OCI-M2 (cell line): ENCODE data around the gene UBASH3A.
A peak's percentile ranks its signal among the peaks of the same experiment; 100 is the strongest.

Source experiments
- DNase-seq: peaks from one replicate; lab custom pipeline; 2025; ENCODE audit not compliant: unreplicated experiment; lab: John Stamatoyannopoulos, UW

The UBASH3A gene

DNA sequence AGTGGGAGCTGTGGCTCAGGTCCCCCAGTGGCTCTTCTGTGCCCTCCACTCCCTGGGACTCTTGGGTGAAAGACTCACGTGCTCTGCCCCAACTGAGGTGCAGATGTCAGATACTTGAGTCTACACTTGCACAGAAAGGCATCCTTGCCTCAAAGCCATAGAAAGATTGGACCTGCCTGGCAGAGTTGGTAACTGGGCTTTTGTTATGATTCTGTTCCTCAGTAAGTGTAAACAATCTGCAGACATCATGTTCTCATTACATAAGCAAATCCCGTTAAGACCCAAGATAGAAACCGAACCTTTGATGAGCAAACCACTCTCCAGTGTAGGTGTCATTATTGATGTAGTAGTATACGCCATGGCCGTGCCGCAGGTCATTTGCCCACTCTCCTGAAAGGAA is 82.4 kb downstream of the UBASH3A start:
- no peak for DNase-seq

DNA sequence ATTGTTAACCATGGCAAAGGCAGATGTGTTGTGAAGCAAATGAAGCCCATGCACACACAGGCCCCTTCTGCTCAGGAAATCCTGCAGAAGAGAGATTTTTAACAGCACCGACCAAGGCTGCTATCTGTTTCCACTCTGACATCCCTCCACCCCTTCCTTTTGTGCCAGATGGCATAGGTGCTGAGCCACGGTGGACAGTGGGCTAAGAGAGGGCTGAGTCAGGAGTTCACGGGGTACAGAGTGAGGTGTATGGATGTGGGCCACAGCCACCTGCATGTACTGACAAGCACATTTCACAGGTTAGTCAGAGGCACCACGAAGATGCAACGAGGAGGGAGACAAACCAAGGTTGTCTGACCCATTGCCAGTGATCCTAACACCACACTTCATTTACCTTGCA is 82.8 kb downstream of the UBASH3A start:
- DNase-seq, result no peak

DNA sequence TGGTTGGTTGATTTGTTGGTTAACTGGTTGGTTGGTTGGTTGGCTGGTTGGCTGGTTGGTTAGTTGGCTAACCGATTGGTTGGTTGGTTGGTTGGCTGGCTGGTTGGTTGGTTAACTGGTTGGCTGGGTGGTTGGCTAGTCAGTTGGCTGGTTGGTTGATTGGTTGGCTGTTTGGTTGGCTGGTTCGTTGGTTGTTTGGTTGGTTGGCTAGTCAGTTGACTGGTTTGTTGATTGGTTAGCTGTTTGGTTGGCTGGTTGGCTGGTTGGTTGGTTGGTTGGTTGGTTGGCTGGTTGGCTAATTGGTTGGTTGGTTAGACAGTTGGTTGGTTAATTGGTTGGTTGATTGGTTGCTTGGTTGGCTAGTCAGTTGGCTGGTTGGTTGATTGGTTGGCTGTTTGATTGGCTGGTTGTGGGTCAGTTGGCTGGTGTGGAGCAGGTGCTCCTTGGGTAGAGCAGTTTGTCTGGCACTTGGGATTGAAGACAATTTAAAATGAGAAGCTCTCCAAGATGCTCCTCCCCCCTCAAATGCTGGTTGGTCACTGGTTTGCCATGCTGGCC is 85.4 kb downstream of the UBASH3A start:
- DNase-seq, result no peak

DNA sequence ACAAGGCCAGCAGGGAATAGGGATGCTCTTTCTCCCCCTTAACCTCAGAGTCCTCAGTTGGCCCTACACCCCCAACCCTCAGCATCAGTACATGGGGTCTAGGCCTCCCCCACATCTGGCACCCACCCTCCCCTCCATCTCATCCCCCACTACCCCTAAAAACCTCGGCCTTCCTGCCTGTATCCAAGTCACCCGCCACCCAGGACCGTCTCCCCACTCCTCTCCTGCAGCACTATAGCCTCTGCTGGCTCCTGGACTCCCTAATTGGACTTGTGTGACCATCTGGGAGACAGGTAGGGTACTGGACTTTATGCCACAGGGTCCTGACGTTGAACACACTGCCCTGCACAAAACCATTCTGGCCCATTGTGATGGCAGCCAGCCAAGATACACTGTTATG is 86.3 kb downstream of the UBASH3A start:
- no peak for DNase-seq

DNA sequence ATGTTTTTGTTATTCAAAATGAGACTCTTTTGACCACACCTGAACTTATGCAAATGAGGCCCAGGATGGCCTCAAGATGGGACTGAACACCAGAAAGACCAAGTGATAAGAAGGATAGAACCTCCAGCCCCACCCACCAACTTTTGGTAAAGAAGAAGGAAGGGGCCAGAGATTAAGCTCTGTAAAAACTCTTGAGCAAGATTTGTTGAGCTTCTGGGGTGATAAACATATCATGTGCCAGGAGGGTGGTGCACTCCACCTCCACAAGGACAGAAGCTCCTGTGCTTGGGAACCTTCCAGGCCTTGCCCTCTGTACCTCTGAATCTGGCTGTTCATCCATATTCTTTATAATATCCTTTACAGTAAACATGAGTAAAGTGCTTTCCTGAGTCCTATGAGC is 87.0 kb downstream of the UBASH3A start:
- no peak for DNase-seq

DNA sequence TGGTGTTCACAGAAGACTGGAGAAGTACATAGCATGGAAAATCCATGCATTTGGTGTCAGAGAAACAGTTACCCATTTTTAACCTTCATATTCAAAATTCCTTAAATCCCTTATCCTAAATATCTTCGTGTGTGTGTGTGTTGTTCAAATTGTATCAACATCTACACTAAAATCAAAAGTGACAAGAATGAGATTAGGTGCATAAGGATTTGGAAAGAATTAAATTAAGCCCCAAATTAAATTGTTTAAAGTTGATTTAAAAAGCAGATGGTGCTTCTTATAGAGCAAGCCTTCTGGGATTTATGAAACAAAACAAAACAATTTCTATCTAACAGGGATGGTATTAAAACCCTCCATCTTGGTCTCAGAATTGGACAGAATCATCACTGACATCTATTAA is 87.6 kb downstream of the UBASH3A start:
- no peak for DNase-seq

DNA sequence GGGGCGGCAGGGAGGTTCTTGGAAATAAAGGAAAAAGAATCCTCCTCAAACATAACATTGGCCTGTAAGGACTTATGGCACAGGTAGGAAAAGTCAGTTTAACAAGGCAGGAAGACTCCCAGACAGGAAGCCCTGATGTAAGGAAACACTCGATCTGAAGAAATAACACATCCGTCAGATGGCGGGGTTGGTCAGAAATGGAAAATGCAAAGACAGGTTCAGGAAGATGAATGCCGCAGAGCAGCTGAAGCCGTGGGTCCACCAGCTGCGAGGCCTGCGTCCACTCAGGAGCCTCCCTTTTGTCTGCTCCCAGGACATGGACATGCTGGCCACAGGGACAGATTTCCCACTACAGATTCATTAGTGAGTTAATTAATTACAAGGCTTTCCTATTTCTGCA is 88.5 kb downstream of the UBASH3A start:
- DNase-seq, result no peak

DNA sequence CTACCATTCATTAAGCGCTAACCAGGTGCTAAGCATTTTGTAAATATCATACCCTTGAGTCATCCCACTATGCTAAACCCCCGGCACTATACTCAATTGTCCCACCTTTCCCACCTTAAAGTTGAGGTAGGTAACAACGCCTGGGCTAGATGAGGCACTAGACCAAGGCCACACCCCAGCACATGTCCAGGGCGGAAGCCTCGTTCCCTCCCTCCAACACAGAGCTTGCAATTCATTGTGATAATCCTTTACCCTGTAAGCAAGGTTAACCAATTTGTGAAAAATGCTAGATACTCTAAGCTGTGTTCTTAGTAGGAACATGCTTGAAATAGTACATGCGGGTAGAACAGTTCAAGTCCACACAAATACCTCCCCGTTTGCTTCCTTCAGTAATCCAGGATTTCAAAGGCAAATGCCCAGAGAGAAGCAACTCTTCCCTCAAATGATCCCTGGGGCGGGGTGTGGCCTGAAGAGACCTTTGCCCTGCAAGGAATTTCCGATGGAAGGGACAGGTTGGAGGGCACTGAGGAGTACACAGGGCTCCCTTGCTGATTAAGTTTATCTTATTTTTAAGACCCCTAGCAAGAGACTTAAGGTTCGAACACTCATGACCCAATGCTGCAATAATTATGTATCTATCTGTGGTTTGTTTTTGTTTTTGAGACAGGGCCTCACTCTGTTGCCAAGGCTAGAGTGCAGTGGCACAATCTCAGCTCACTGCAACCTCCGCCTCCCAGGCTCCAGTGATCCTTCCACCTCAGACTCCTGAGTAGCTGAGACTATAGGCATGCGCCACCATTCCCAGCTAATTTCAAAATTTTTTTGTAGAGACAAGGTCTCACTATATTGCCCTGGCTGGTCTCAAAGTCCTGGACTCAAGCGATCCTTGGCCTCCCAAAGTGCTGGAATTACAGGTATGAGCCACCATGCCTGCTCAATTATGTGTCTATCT is 89.7 kb downstream of the UBASH3A start:
- no peak for DNase-seq

DNA sequence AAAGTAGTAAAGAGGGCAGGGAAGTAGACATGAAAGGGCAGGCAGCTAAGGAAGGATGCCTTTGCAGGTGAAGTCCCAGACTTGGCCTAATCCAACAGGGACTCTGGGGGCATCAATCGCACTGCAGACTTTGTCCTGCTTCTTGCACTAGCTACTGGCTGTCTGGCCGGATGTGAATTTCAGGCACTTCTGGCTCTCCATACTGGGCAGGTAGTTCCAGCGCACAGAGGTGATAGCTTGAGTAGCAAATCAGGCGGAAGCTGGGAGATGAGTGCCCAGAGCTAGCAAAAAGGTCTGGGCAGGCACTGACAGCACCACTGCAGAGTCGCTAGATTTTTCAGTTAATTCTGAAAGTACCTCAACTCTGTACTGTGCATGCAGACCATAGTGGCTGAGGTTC is 91.3 kb downstream of the UBASH3A start:
- no peak for DNase-seq

DNA sequence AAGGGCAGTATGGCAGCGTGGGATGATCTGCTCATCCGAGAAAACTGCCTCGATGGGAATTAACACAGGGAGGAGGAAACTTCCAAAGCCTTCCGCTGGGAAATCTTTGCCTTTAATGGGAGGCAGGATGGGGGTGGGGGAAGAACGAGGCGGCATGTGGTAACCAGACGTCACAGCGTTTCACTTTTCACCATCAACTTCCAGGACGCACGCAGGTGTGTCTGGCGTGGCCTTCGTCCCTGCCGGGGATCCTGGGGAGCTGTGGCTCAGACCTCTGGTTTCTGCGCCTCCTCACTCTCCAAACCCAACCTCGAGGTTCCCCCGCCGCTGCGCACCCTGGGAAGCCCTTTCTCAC is 92.0 kb downstream of the UBASH3A start:
- DNase-seq, result no peak

DNA sequence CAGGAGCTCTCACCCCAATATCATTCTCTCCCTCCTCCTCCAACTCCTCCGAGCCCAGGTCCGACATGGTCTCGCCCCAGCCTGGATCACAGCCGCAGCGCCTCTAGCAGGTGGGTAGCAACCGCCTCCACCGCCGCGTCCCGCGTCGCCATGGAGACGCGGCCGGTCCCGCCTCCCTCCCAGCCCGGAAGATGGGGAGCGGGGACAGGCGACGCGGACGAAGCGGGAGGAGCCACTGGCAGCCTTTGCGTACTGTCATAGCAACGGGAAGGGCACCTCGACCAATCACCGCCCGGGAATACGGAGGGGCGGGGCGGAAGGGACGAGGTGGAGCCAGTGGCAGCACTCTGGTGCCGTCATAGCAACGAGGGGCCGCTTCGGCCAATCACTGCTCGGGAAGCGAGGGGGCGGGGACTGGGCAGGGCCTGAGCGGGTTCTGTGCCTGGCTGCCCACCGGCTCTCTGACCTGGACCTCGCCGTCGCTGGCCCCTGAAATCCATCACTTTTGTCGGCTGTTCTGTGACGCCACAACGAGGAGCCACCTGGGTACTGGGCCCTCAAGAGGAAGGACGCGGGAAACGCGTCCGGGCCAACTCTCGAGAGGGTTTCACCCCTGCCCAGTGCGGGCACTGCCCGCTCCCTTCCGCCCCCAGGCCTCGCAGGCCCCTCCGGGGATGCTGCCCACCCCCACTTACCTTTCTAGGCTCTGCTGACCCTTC is 92.6 kb downstream of the UBASH3A start, which contains the start of gene RSPH1:
Gene RSPH1 (minus strand): TSS at position 105 of the 719 bp plus-strand sequence. CDS start 38 bp downstream, at position 67.
- peak; percentile 99 for DNase-seq

DNA sequence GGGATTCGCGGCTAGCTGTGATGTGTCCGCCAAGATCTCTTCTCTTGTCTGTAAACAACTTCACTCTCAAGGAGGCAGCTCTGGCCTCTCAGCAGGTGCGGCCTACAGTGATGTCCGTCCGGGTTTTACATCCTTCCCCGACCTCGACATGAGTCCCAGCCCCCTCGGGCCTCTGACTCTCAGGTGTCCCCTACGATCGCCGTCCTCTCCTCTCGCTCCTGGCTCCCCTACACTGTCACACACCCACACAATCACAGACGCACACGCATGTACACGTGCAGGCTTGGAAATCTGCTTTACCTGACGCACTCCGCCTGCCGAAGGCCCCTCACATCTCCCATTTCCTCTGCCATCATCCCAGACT is 93.1 kb downstream of the UBASH3A start:
- no peak for DNase-seq
